K562 (cell line): ENCODE results near the gene STON2. TPM values are rescaled to one million over a fixed set of nuclear protein-coding genes. Genes with fewer than 3 reads are reported as not detected.

ENCODE experiments used
- AFF4 ChIP-seq: sonication (generic); formaldehyde crosslinking; IDR thresholded peaks from 2 replicates; pipeline ENCODE4 v1.8.0; 2023; ENCODE audit warnings: mild to moderate bottlenecking, missing genetic modification reagents
- FOXP1 ChIP-seq: sonication (generic); formaldehyde crosslinking; IDR thresholded peaks from 2 replicates; pipeline ENCODE4 v1.8.0; 2022; ENCODE audit warnings: mild to moderate bottlenecking, missing genetic modification reagents
- GABPA ChIP-seq: fragments of 200-800 bp; sonication (Bioruptor generic); conservative IDR thresholded peaks from 2 replicates; pipeline ENCODE4 v1.6.1; 2016; ENCODE audit warnings: low read depth, missing genetic modification characterization, missing compliant biosample characterization
- HMGN3 ChIP-seq: IDR thresholded peaks from 2 replicates; pipeline ENCODE4 v1.6.1; 2011; ENCODE audit warnings: borderline replicate concordance, low read depth, mild to moderate bottlenecking, mixed read lengths, low read length; ENCODE audit not compliant: insufficient read length; ENCODE audit errors: extremely low read depth
- HMGXB4 ChIP-seq: sonication (generic); formaldehyde crosslinking; IDR thresholded peaks from 2 replicates; pipeline ENCODE4 v1.8.1; 2023; ENCODE audit warnings: mild to moderate bottlenecking, missing genetic modification reagents
- JUN ChIP-seq, 2 experiments: sonication (generic) in 1 of 2; formaldehyde crosslinking in 1 of 2; IDR thresholded peaks; 2 replicates each; pipeline versions ENCODE4 v1.6.1 to v1.8.0; 2012 to 2022; ENCODE audit warnings: borderline replicate concordance in 2 of 2, mild to moderate bottlenecking in 2 of 2, improper control_type of control experiment in 1 of 2, low read depth in 1 of 2, low read length in 1 of 2, missing genetic modification reagents in 1 of 2
- MAZ ChIP-seq, 2 experiments: fragments of 450-650 bp in 1 of 2; sonication (generic) in 1 of 2; formaldehyde crosslinking; IDR thresholded peaks in 1 of 2; conservative IDR thresholded peaks in 1 of 2; 2 replicates each; pipeline versions ENCODE4 v1.4.0 to v1.5.0; 2020; ENCODE audit warnings: mild to moderate bottlenecking in 1 of 2, missing genetic modification reagents in 1 of 2
- MITF ChIP-seq: IDR thresholded peaks from 2 replicates; pipeline ENCODE4 v1.6.1; 2014; ENCODE audit warnings: antibody characterized with exemption
- PML ChIP-seq: IDR thresholded peaks from 2 replicates; pipeline ENCODE4 v1.6.1; 2012; ENCODE audit warnings: low read length, inconsistent platforms
- PREB ChIP-seq: sonication (generic); formaldehyde crosslinking; IDR thresholded peaks from 2 replicates; pipeline ENCODE4 v1.8.1; 2023; ENCODE audit warnings: mild to moderate bottlenecking, missing genetic modification reagents
- PTRF ChIP-seq: fragments of 450-650 bp; IDR thresholded peaks from 2 replicates; pipeline ENCODE4 v1.6.1; 2016; ENCODE audit warnings: mild to moderate bottlenecking, missing genetic modification characterization, missing compliant biosample characterization
- RBBP5 ChIP-seq: fragments of 200-600 bp; sonication (generic); IDR thresholded peaks from 2 replicates; pipeline ENCODE4 v1.6.1; 2012; ENCODE audit warnings: borderline replicate concordance, mild to moderate bottlenecking, low read length, control low read depth, inconsistent platforms; ENCODE audit not compliant: insufficient read depth, poor library complexity, severe bottlenecking
- RBM17 ChIP-seq: fragments of 200-400 bp; formaldehyde crosslinking; IDR thresholded peaks from 2 replicates; pipeline ENCODE4 v1.6.1; 2017; ENCODE audit warnings: low read depth, mild to moderate bottlenecking, low read length, borderline replicate concordance
- RHOXF2B ChIP-seq: fragments of 250-450 bp; sonication (Bioruptor Pico); conservative IDR thresholded peaks from 2 replicates; pipeline ENCODE4 v1.5.1; 2021
- SRF ChIP-seq, 2 experiments: fragments of 250-450, 450-650 bp in 1 of 2; sonication (Bioruptor Pico) in 1 of 2; sonication (generic) in 1 of 2; formaldehyde crosslinking; IDR thresholded peaks; 2 replicates each; pipeline versions ENCODE4 v1.5.0 to v1.5.1; 2020 to 2022; ENCODE audit warnings: mild to moderate bottlenecking in 1 of 2, missing genetic modification reagents in 1 of 2
- ZNF217 ChIP-seq: sonication (generic); formaldehyde crosslinking; IDR thresholded peaks from 2 replicates; pipeline ENCODE4 v1.8.0; 2022; ENCODE audit warnings: mild to moderate bottlenecking, missing genetic modification reagents
- ZNF778 ChIP-seq: fragments of 450-650 bp; formaldehyde crosslinking; IDR thresholded peaks from 2 replicates; pipeline ENCODE4 v1.4.0; 2020; ENCODE audit warnings: mild to moderate bottlenecking, moderate library complexity
- polyA plus RNA-seq, 8 experiments: library from polyadenylated mRNA; depleted of rRNA in 4 of 8; stranded (reverse) in 5 of 8; unstranded in 3 of 8; fragments of >200 nt; fragmentation: Nextera tagmentation in 2 of 8; fragmentation: Illumina TruSeq in 1 of 8; extraction: Ambion mirVana in 2 of 8; extraction: Trizol in 1 of 8; gene quantifications; 2 replicates each; pipeline versions ENCODE4 v1.2.1 to v1.2.3, GENCODE V29; 2011 to 2014; ENCODE audit warnings: inconsistent platforms in 1 of 8, missing spikeins in 1 of 8
- total RNA-seq, 7 experiments: library from RNA; depleted of rRNA in 6 of 7; stranded (reverse); fragments of >200 nt in 6 of 7; fragmentation: Illumina TruSeq in 2 of 7; extraction: Trizol in 2 of 7; gene quantifications; 2 replicates each; pipeline versions ENCODE4 v1.2.1 to v1.2.3, GENCODE V29; 2011 to 2021; ENCODE audit warnings: low replicate concordance in 1 of 7

STON2 gene
- total and polyA plus RNA-seq, 9 of the 15 experiments (the other 6 are each of a cell fraction or from before 2014, with no cell fraction given), result 7.8 to 99.3 (median 53.5) TPM

GRCh38 chr14:81427348-81428058, 27.4 kb upstream of the STON2 start (continued):
- 0 out of 2 replicates have a peak, but pooled peaks have one; percentile 59 for TF ChIP-seq JUN (IDR thresholded peaks at IDR 0.05; ENCODE audit: borderline replicate concordance, low read depth, low read length)
- TF ChIP-seq JUN (CRISPR knock-in tag; IDR thresholded peaks at IDR 0.05; ENCODE audit: borderline replicate concordance), result no peak
- no peak for TF ChIP-seq PREB (CRISPR knock-in tag)
- peak; percentile 66 for TF ChIP-seq GABPA (tag)
- peak in 1 of 2 experiments; percentile 41; a peak in 1 of 4 replicates for TF ChIP-seq MAZ (CRISPR knock-in tag; conservative IDR thresholded peaks at IDR 0.05 in 1 of 2, IDR thresholded peaks at IDR 0.05 in 1 of 2)
- TF ChIP-seq FOXP1, result no peak
- TF ChIP-seq ZNF217 (CRISPR knock-in tag), result no peak
- TF ChIP-seq HMGN3, result peak; percentile 55
- no peak for TF ChIP-seq HMGXB4 (CRISPR knock-in tag)
- 0 out of 2 replicates have a peak, but pooled peaks have one; percentile 35 for TF ChIP-seq MITF
- no peak for TF ChIP-seq RBM17
- no peak for TF ChIP-seq AFF4 (CRISPR knock-in tag)
- no peak for TF ChIP-seq RHOXF2B (CRISPR knock-in tag)
- TF ChIP-seq PTRF (tag), result no peak
- TF ChIP-seq SRF (CRISPR knock-in tag; IDR thresholded peaks at IDR 0.05), result no peak
- peak; percentile 36 for TF ChIP-seq RBBP5
- no peak for TF ChIP-seq ZNF778
- peak; percentile 77 for TF ChIP-seq PML
